GM23338 (cell line): Measurements from ENCODE around the gene IQCE.

ENCODE experiments used
- CREB1 ChIP-seq: fragments of 250-450 bp; sonication (Bioruptor Pico); IDR thresholded peaks from 2 replicates; pipeline ENCODE4 v1.5.0; 2020; ENCODE audit warnings: low read depth, mild to moderate bottlenecking, moderate library complexity
- EZH2 ChIP-seq: fragments of 200-600 bp; sonication (generic); IDR thresholded peaks from one replicate; pipeline ENCODE4 v1.8.0; 2017; ENCODE audit warnings: antibody characterized with exemption, mild to moderate bottlenecking, low read depth; ENCODE audit not compliant: unreplicated experiment
- EZH2phosphoT487 ChIP-seq: fragments of 200-600 bp; sonication (generic); IDR thresholded peaks from one replicate; pipeline ENCODE4 v1.8.1; 2018; ENCODE audit warnings: antibody characterized with exemption; ENCODE audit not compliant: unreplicated experiment
- JUNB ChIP-seq: IDR thresholded peaks from one replicate; pipeline ENCODE4 v1.6.1; 2016; ENCODE audit warnings: antibody characterized with exemption; ENCODE audit not compliant: unreplicated experiment
- POLR2AphosphoS5 ChIP-seq: IDR thresholded peaks from 2 replicates; pipeline ENCODE4 v1.6.1; 2016; ENCODE audit warnings: antibody characterized with exemption, low read depth
- STAT1 ChIP-seq: IDR thresholded peaks from one replicate; pipeline ENCODE4 v1.6.1; 2016; ENCODE audit warnings: antibody characterized with exemption; ENCODE audit not compliant: unreplicated experiment
- ZNF331 ChIP-seq: fragments of 250-450 bp; sonication (Bioruptor Pico); IDR thresholded peaks from 2 replicates; pipeline ENCODE4 v1.5.0; 2020; ENCODE audit warnings: low read depth, mild to moderate bottlenecking, moderate library complexity
- TF ChIP-seq, protein P1 (sequence below): IDR thresholded peaks from one replicate; pipeline ENCODE4 v1.6.1; 2018; ENCODE audit warnings: antibody characterized with exemption; ENCODE audit not compliant: unreplicated experiment
- TF ChIP-seq, protein P2 (sequence below), 2 experiments: fragments of 200-600 bp in 1 of 2; sonication (generic) in 1 of 2; conservative IDR thresholded peaks; 2 replicates each; pipeline versions ENCODE4 v1.5.1 to v1.6.1; 2016 to 2017; ENCODE audit warnings: antibody characterized with exemption in 2 of 2, low read depth in 2 of 2, mild to moderate bottlenecking in 2 of 2, moderate library complexity in 1 of 2
- TF ChIP-seq, protein P3 (sequence below): IDR thresholded peaks from 2 replicates; pipeline ENCODE4 v1.6.1; 2016; ENCODE audit warnings: antibody characterized with exemption

DNA sequence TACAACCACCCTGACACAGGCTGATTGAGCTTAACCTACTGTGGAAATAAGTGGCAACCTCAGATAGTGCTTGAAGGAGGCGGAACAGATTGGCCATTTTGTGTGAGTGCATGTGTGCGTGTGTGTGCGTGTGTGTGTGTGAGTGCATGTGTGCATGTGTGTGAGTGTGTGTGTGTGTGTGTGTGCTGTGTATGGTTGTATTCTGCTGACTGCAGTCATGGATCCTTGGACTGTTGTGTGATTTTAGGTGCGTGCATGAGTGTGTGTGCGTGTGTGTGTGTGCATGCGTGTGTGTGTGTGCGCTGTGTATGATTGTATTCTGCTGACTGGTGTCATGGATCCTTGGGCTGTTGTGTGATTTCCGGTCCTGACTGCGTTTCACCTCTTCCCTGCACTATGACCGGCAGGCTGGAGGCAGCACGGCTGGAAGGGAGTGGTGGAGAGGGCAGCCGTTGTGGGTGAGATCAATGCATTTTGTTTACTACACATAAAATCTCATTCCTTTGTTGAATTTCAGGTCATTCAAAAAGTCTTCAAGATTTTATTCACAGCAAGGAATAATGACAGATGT, 6.3 kb downstream of the IQCE start:
- TF ChIP-seq EZH2 (no peak), CREB1 (CRISPR knock-in tag) (no peak), JUNB (no peak), POLR2AphosphoS5 (no peak), EZH2phosphoT487 (no peak), STAT1 (no peak), ZNF331 (CRISPR knock-in tag) (no peak)
- TF ChIP-seq, protein P1, sequence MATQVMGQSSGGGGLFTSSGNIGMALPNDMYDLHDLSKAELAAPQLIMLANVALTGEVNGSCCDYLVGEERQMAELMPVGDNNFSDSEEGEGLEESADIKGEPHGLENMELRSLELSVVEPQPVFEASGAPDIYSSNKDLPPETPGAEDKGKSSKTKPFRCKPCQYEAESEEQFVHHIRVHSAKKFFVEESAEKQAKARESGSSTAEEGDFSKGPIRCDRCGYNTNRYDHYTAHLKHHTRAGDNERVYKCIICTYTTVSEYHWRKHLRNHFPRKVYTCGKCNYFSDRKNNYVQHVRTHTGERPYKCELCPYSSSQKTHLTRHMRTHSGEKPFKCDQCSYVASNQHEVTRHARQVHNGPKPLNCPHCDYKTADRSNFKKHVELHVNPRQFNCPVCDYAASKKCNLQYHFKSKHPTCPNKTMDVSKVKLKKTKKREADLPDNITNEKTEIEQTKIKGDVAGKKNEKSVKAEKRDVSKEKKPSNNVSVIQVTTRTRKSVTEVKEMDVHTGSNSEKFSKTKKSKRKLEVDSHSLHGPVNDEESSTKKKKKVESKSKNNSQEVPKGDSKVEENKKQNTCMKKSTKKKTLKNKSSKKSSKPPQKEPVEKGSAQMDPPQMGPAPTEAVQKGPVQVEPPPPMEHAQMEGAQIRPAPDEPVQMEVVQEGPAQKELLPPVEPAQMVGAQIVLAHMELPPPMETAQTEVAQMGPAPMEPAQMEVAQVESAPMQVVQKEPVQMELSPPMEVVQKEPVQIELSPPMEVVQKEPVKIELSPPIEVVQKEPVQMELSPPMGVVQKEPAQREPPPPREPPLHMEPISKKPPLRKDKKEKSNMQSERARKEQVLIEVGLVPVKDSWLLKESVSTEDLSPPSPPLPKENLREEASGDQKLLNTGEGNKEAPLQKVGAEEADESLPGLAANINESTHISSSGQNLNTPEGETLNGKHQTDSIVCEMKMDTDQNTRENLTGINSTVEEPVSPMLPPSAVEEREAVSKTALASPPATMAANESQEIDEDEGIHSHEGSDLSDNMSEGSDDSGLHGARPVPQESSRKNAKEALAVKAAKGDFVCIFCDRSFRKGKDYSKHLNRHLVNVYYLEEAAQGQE: no peak
- TF ChIP-seq, protein P2, sequence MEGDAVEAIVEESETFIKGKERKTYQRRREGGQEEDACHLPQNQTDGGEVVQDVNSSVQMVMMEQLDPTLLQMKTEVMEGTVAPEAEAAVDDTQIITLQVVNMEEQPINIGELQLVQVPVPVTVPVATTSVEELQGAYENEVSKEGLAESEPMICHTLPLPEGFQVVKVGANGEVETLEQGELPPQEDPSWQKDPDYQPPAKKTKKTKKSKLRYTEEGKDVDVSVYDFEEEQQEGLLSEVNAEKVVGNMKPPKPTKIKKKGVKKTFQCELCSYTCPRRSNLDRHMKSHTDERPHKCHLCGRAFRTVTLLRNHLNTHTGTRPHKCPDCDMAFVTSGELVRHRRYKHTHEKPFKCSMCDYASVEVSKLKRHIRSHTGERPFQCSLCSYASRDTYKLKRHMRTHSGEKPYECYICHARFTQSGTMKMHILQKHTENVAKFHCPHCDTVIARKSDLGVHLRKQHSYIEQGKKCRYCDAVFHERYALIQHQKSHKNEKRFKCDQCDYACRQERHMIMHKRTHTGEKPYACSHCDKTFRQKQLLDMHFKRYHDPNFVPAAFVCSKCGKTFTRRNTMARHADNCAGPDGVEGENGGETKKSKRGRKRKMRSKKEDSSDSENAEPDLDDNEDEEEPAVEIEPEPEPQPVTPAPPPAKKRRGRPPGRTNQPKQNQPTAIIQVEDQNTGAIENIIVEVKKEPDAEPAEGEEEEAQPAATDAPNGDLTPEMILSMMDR (conservative IDR thresholded peaks at IDR 0.05; ENCODE audit: low read depth in 2 of 2): no peak
- TF ChIP-seq, protein P3, sequence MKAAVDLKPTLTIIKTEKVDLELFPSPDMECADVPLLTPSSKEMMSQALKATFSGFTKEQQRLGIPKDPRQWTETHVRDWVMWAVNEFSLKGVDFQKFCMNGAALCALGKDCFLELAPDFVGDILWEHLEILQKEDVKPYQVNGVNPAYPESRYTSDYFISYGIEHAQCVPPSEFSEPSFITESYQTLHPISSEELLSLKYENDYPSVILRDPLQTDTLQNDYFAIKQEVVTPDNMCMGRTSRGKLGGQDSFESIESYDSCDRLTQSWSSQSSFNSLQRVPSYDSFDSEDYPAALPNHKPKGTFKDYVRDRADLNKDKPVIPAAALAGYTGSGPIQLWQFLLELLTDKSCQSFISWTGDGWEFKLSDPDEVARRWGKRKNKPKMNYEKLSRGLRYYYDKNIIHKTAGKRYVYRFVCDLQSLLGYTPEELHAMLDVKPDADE: no peak
